HepG2 (cell line): ENCODE measurements around the gene NOTO. TPM values are rescaled to one million over a fixed set of nuclear protein-coding genes. Genes with fewer than 3 reads are reported as not detected.
A peak's percentile ranks its signal among the peaks of the same experiment; 100 is the strongest.

Source experiments
- ATAC-seq: fragments of 200-7000 bp; cut with Tn5 transposase; 3 replicates; pipeline ENCODE4 v1.9.1; 2020; ENCODE audit warnings: mild to moderate bottlenecking, moderate library complexity
- BruUV-seq: library from RNA; stranded (reverse); fragments of 400-500 nt; replicated peaks from 2 replicates; lab custom pipeline; 2021; lab: Mats Ljungman, UMichigan
- CTCF ChIA-PET: fragments of 300-600 bp; formaldehyde crosslinking; extraction: SDS; loops from one replicate; lab custom pipeline; 2021; ENCODE audit warnings: low total read pairs, inconsistent platforms, low intra/inter-chr PET ratio; lab: Yijun Ruan, JAX
- POLR2A ChIA-PET: fragments of 350-600 bp; sonication (Branson Sonifier 250); formaldehyde crosslinking; loops from one replicate; lab custom pipeline; 2020; ENCODE audit warnings: antibody characterized with exemption, inconsistent platforms; lab: Yijun Ruan, JAX
- DNase-seq: peaks from one replicate; pipeline ENCODE4 v3.0.0-alpha.2; 2015; ENCODE audit warnings: low spot score
- FAIRE-seq: peaks from 3 replicates; lab custom pipeline; 2011; peaks lifted over from hg19 to GRCh38; lab: Jason Lieb, UNC
- H2AFZ ChIP-seq: one replicate; pipeline ENCODE4 v1.6.1; 2011; ENCODE audit warnings: low read length, inconsistent platforms
- H3K27ac ChIP-seq: fragments of 300-600 bp; 3 replicates; pipeline ENCODE4 v1.8.0; 2011; ENCODE audit warnings: mixed run types, mild to moderate bottlenecking, mixed read lengths, low read length, inconsistent platforms; ENCODE audit not compliant: insufficient read depth; ENCODE audit errors: extremely low read length
- H3K27me3 ChIP-seq, 2 experiments: fragments of 200-600 bp in 1 of 2; 2 replicates in 1 of 2; 3 replicates in 1 of 2; pipeline versions ENCODE4 v1.6.0 to v1.8.0; 2011; ENCODE audit warnings: low read length in 2 of 2, mild to moderate bottlenecking in 2 of 2, moderate library complexity in 2 of 2, inconsistent platforms in 1 of 2; ENCODE audit not compliant: insufficient read depth in 2 of 2, control insufficient read depth in 1 of 2
- H3K36me3 ChIP-seq, 2 experiments: fragments of 200-600 bp in 1 of 2; replicated peaks in 1 of 2; 2 replicates in 1 of 2; 3 replicates in 1 of 2; pipeline versions ENCODE4 v1.5.1 to v1.8.0; 2011; ENCODE audit warnings: low read length in 2 of 2, inconsistent platforms in 1 of 2; ENCODE audit not compliant: insufficient read depth in 2 of 2, control insufficient read depth in 1 of 2
- H3K4me1 ChIP-seq: 2 replicates; pipeline ENCODE4 v1.5.1; 2012; ENCODE audit warnings: low read length, inconsistent platforms; ENCODE audit not compliant: insufficient read depth
- H3K4me2 ChIP-seq: 2 replicates; pipeline ENCODE4 v1.6.0; 2011; ENCODE audit warnings: low read depth, low read length, inconsistent platforms
- H3K4me3 ChIP-seq, 3 experiments: fragments of 200-600 bp in 1 of 3; sonication (generic), shearing (Covaris generic) in 1 of 3; replicated peaks in 1 of 3; 2 replicates each; pipeline ENCODE4 v1.5.1; 2011 to 2016; ENCODE audit warnings: low read length in 3 of 3, inconsistent platforms in 2 of 3, low read depth in 2 of 3, mild to moderate bottlenecking in 2 of 3, control low read depth in 1 of 3, mixed read lengths in 1 of 3; ENCODE audit not compliant: insufficient read depth in 1 of 3
- H3K79me2 ChIP-seq: one replicate; pipeline ENCODE4 v1.6.1; 2011; ENCODE audit warnings: low read length, inconsistent platforms; ENCODE audit not compliant: insufficient read depth
- H3K9ac ChIP-seq: 2 replicates; pipeline ENCODE4 v1.6.0; 2011; ENCODE audit warnings: mild to moderate bottlenecking, low read depth, low read length, inconsistent platforms; ENCODE audit not compliant: insufficient read depth
- H3K9me3 ChIP-seq: 2 replicates; pipeline ENCODE4 v1.5.1; 2012; ENCODE audit warnings: mild to moderate bottlenecking, low read length
- H4K20me1 ChIP-seq: 2 replicates; pipeline ENCODE4 v1.6.0; 2011; ENCODE audit warnings: inconsistent platforms, mild to moderate bottlenecking, low read length, moderate library complexity; ENCODE audit not compliant: insufficient read depth
- ARID4A ChIP-seq: sonication (generic); formaldehyde crosslinking; IDR thresholded peaks from 2 replicates; pipeline ENCODE4 v1.5.0; 2020; ENCODE audit warnings: mild to moderate bottlenecking, missing genetic modification reagents, borderline replicate concordance
- RBM22 ChIP-seq: fragments of 200-400 bp; formaldehyde crosslinking; optimal IDR thresholded peaks from 2 replicates; pipeline ENCODE3; 2017; ENCODE audit warnings: mild to moderate bottlenecking, low read length, moderate library complexity
- SMARCE1 ChIP-seq: fragments of 450-650 bp; IDR thresholded peaks from 2 replicates; pipeline ENCODE4 v1.6.1; 2017; ENCODE audit warnings: borderline replicate concordance
- SNAI1 ChIP-seq: sonication (generic); formaldehyde crosslinking; IDR thresholded peaks from 2 replicates; pipeline ENCODE4 v1.5.0; 2020; ENCODE audit warnings: mild to moderate bottlenecking, missing genetic modification reagents, borderline replicate concordance
- WGBS: methylation state at CpG from one replicate; pipeline ENCODE4 v1.1.6; 2017; ENCODE audit warnings: low lambda C conversion rate; 5-methylcytosine and 5-hydroxymethylcytosine counted together
- in situ Hi-C: cut with HindIII; loops from 2 replicates; pipeline ENCODE4 v1.10.0; 2017; ENCODE audit warnings: low pct_unique_long_range_greater_than_20kb; ENCODE audit not compliant: extremely low pct_ligation_motif_present
- intact Hi-C: fragments of 100-400 bp; cut with micrococcal nuclease; formaldehyde crosslinking; loops from one replicate; pipeline ENCODE4 v1.10.0; 2022; ENCODE audit not compliant: unreplicated experiment
- polyA plus RNA-seq, 8 experiments: library from polyadenylated mRNA; depleted of rRNA in 3 of 8; stranded (reverse) in 7 of 8; unstranded in 1 of 8; fragments of >200 nt; fragmentation: Illumina TruSeq in 4 of 8; extraction: Trizol in 4 of 8; gene quantifications; 2 replicates each; pipeline versions ENCODE4 v1.2.1 to v1.2.3, GENCODE V29; 2011 to 2016; ENCODE audit warnings: low read depth in 4 of 8, missing spikeins in 1 of 8, mixed read lengths in 1 of 8; ENCODE audit not compliant: insufficient read depth in 1 of 8
- total RNA-seq, 5 experiments: library from RNA; depleted of rRNA; stranded (reverse); fragments of >200 nt; fragmentation: Illumina TruSeq; extraction: Trizol; gene quantifications; 2 replicates each; pipeline ENCODE4 v1.2.3, GENCODE V29; 2016; ENCODE audit warnings: low read depth in 1 of 5

Gene NOTO
- total and polyA plus RNA-seq, 2 of the 13 experiments (the other 11 are each of a cell fraction or from before 2014, with no cell fraction given), result not detected

GRCh38 chr2:73250872-73251846 is 48.8 kb downstream of the NOTO start:
- ChIA-PET POLR2A (interaction anchor here (0.7 to 2.5 kb wide), 6 partner anchors 9 to 38 kb away, joined by 3 to 7 read pairs (median 4); partner anchors contain the start of gene CCT7), CTCF (no interaction called here)
- in situ Hi-C loops, result no loop called here

More at GRCh38 chr2:73250872-73251846, 48.8 kb downstream of the NOTO start:
- DNase-seq, result no peak
- Histone ChIP-seq H3K9ac (no peak overlapping the region), H3K27me3 (no peaks in the 10 kb centered on the region), H3K36me3 (peaks cover 50 to 78% of the 10 kb centered on the region in 2 experiments), H3K9me3 (no peaks in the 10 kb centered on the region), H4K20me1 (peaks cover 6% of the 10 kb centered on the region; the same call in 1 of the 2 replicates), H3K27ac (no peak overlapping the region), H3K4me3 (no peak overlapping the region), H3K4me2 (no peak overlapping the region), H3K79me2 (no peaks in the 10 kb centered on the region), H2AFZ (no peak overlapping the region), H3K4me1 (peaks cover 30% of the 10 kb centered on the region)
- TF ChIP-seq ARID4A (CRISPR knock-in tag) (0 out of 2 replicates have a peak, but pooled peaks have one; percentile 14), RBM22 (peak; percentile 80), SMARCE1 (no peak), SNAI1 (CRISPR knock-in tag) (no peak)
- no peak for FAIRE-seq
- no TSS peak for BruUV-seq
- intact Hi-C loops, result no loop called here
- WGBS, result 95% methylated on average over 16 of the region's 17 CpGs
- ATAC-seq, result no peak
